HCT116 (cell line): ENCODE results near the gene PRSS35. TPM values are rescaled to one million over a fixed set of nuclear protein-coding genes. Genes with fewer than 3 reads are reported as not detected.
A peak's percentile ranks its signal among the peaks of the same experiment; 100 is the strongest.

Experiments used
- ATAC-seq: fragments of 200-7000 bp; cut with Tn5 transposase; 2 replicates; pipeline ENCODE4 v1.9.1; 2020; ENCODE audit warnings: mild to moderate bottlenecking, moderate library complexity
- BruUV-seq: library from RNA; stranded (reverse); fragments of 400-500 nt; replicated peaks from 2 replicates; lab custom pipeline; 2021; lab: Mats Ljungman, UMichigan
- CTCF ChIA-PET: fragments of 300-600 bp; sonication (Branson Sonifier 250); formaldehyde crosslinking; loops from one replicate; lab custom pipeline; 2021; ENCODE audit warnings: antibody characterized with exemption; lab: Charles Lee
- POLR2A ChIA-PET: fragments of 300-600, 350-600 bp; sonication (Branson Sonifier 250); formaldehyde crosslinking; loops from one replicate; lab custom pipeline; 2021; ENCODE audit warnings: antibody characterized with exemption; lab: Charles Lee
- RAD21 ChIA-PET, 2 experiments: fragments of 300-600 bp; sonication (Branson Sonifier 250); formaldehyde crosslinking; loops; one replicate each; lab custom pipeline; 2023; ENCODE audit warnings: low total read pairs in 2 of 2; ENCODE audit not compliant: uncharacterized antibody in 2 of 2, unreplicated experiment in 2 of 2, low non-redundant PET in 1 of 2; lab: Charles Lee
- DNase-seq: peaks from one replicate; pipeline ENCODE4 v3.0.0-alpha.2; 2010; ENCODE audit warnings: low read depth, low spot score
- H2AFZ ChIP-seq: fragments of 200-600 bp; shearing (Covaris generic), sonication (generic); 2 replicates; pipeline ENCODE4 v1.6.1; 2017; ENCODE audit warnings: low read depth, mixed run types, mixed read lengths, antibody characterized with exemption, low read length; ENCODE audit not compliant: poor library complexity, severe bottlenecking
- H3K27ac ChIP-seq: 2 replicates; pipeline ENCODE4 v1.5.1; 2012; ENCODE audit warnings: low read depth, low read length
- H3K27me3 ChIP-seq: fragments of 200-600 bp; sonication (generic); 2 replicates; pipeline ENCODE4 v1.6.1; 2016; ENCODE audit warnings: mixed run types, low read length, mixed read lengths; ENCODE audit not compliant: insufficient read depth
- H3K36me3 ChIP-seq, 2 experiments: fragments of 200-500 bp in 1 of 2; fragments of 200-600 bp in 1 of 2; sonication (Bioruptor generic) in 1 of 2; sonication (generic) in 1 of 2; 2 replicates each; pipeline versions ENCODE4 v1.5.1 to v1.6.1; 2014 to 2016; ENCODE audit warnings: low read length in 2 of 2, inconsistent platforms in 1 of 2, mixed read lengths in 1 of 2, mixed run types in 1 of 2; ENCODE audit not compliant: insufficient read depth in 2 of 2, control insufficient read depth in 1 of 2
- H3K4me1 ChIP-seq, 2 experiments: fragments of 200-600 bp in 1 of 2; sonication (generic) in 1 of 2; 2 replicates each; pipeline versions ENCODE4 v1.5.1 to v1.6.1; 2012 to 2017; ENCODE audit warnings: low read length in 2 of 2, inconsistent platforms in 1 of 2, mild to moderate bottlenecking in 1 of 2, mixed read lengths in 1 of 2, mixed run types in 1 of 2, moderate library complexity in 1 of 2; ENCODE audit not compliant: insufficient read depth in 2 of 2, control insufficient read depth in 1 of 2
- H3K4me2 ChIP-seq: fragments of 200-600 bp; sonication (generic); 2 replicates; pipeline ENCODE4 v1.6.1; 2017; ENCODE audit warnings: mixed run types, low read length, mixed read lengths
- H3K4me3 ChIP-seq, 2 experiments: fragments of 200-600 bp in 1 of 2; sonication (generic) in 1 of 2; replicated peaks in 1 of 2; 2 replicates each; pipeline ENCODE4 v1.5.1; 2011 to 2016; ENCODE audit warnings: low read length in 2 of 2, control low read depth in 1 of 2, low read depth in 1 of 2, mild to moderate bottlenecking in 1 of 2, mixed read lengths in 1 of 2, mixed run types in 1 of 2
- H3K79me2 ChIP-seq: fragments of 200-600 bp; sonication (generic); 2 replicates; pipeline ENCODE4 v1.6.1; 2017; ENCODE audit warnings: mild to moderate bottlenecking, mixed run types, low read length, moderate library complexity, mixed read lengths; ENCODE audit not compliant: insufficient read depth
- H3K9ac ChIP-seq: fragments of 200-600 bp; sonication (generic); 2 replicates; pipeline ENCODE4 v1.6.1; 2016; ENCODE audit warnings: low read length, mixed read lengths
- H3K9me2 ChIP-seq: fragments of 200-600 bp; sonication (generic), shearing (Covaris generic); 2 replicates; pipeline ENCODE4 v1.6.1; 2017; ENCODE audit warnings: mixed run types, mild to moderate bottlenecking, moderate library complexity; ENCODE audit not compliant: insufficient read depth
- H3K9me3 ChIP-seq, 2 experiments: fragments of 200-500 bp in 1 of 2; fragments of 200-600 bp in 1 of 2; sonication (Bioruptor generic) in 1 of 2; sonication (generic) in 1 of 2; 2 replicates each; pipeline ENCODE4 v1.6.1; 2014 to 2017; ENCODE audit warnings: low read length in 2 of 2, mixed read lengths in 2 of 2, inconsistent platforms in 1 of 2, low read depth in 1 of 2, mild to moderate bottlenecking in 1 of 2, mixed run types in 1 of 2, moderate library complexity in 1 of 2; ENCODE audit not compliant: control insufficient read depth in 1 of 2, insufficient read depth in 1 of 2
- H4K20me1 ChIP-seq: fragments of 200-600 bp; sonication (generic), shearing (Covaris generic); 2 replicates; pipeline ENCODE4 v1.6.1; 2017; ENCODE audit warnings: mixed run types, mild to moderate bottlenecking, moderate library complexity; ENCODE audit not compliant: insufficient read depth
- CTCF ChIP-seq, 3 experiments: fragments of 200-600 bp in 1 of 3; sonication (generic) in 1 of 3; IDR thresholded peaks in 2 of 3; conservative IDR thresholded peaks in 1 of 3; 2 replicates each; pipeline ENCODE4 v1.5.1; 2012 to 2017; ENCODE audit warnings: low read depth in 2 of 3, low read length in 2 of 3, antibody characterized with exemption in 1 of 3, borderline replicate concordance in 1 of 3, control low read depth in 1 of 3, mild to moderate bottlenecking in 1 of 3, mixed read lengths in 1 of 3, mixed run types in 1 of 3, moderate library complexity in 1 of 3; ENCODE audit not compliant: insufficient read depth in 1 of 3
- EZH2 ChIP-seq: fragments of 200-600 bp; sonication (generic); IDR thresholded peaks from 2 replicates; pipeline ENCODE4 v1.6.1; 2017; ENCODE audit warnings: antibody characterized with exemption, mixed run types
- POLR2A ChIP-seq: IDR thresholded peaks from 2 replicates; pipeline ENCODE4 v1.7.0; 2011; ENCODE audit warnings: borderline replicate concordance; ENCODE audit not compliant: insufficient read depth, insufficient read length; ENCODE audit errors: extremely low read depth
- RAD21 ChIP-seq: IDR thresholded peaks from 2 replicates; pipeline ENCODE4 v1.6.1; 2012; ENCODE audit warnings: low read depth, mild to moderate bottlenecking
- YY1 ChIP-seq: IDR thresholded peaks from 2 replicates; pipeline ENCODE4 v1.6.1; 2011; ENCODE audit warnings: low read length, low read depth, moderate library complexity, mild to moderate bottlenecking; ENCODE audit not compliant: insufficient replicate concordance; ENCODE audit errors: extremely low read depth
- ZFX ChIP-seq: fragments of 450-650 bp; IDR thresholded peaks from 2 replicates; pipeline ENCODE4 v1.6.1; 2017
- intact Hi-C: fragments of 100-400 bp; cut with micrococcal nuclease; formaldehyde crosslinking; loops from 2 replicates; pipeline ENCODE4 v1.10.0; 2022
- total RNA-seq: library from RNA; stranded (reverse); gene quantifications from one replicate; pipeline ENCODE4 v1.2.1, GENCODE V29; 2021; ENCODE audit not compliant: unreplicated experiment

The PRSS35 gene
- total RNA-seq, 1 experiment from 2014 or later = 0.37 TPM

GRCh38 chr6:83536034-83536646, 23.8 kb downstream of the PRSS35 start:
- H3K4me3 ChIP-seq = no peak overlapping the region
- no TSS peak for BruUV-seq
- ChIA-PET POLR2A (no interaction called here), RAD21 (no interaction called here), CTCF (interaction anchor here (0.6 to 1.2 kb wide), 19 partner anchors 9 to 1274 kb away, joined by 3 to 22 read pairs (median 4); partner anchors contain the start of genes DOP1A, PRSS35 and UBE3D)
- H4K20me1 ChIP-seq = no peaks in the 10 kb centered on the region
- peak overlapping the region; percentile 6 for H2AFZ ChIP-seq
- H3K27ac ChIP-seq = no peak overlapping the region
- H3K9me2 ChIP-seq = no peaks in the 10 kb centered on the region
- H3K9me3 ChIP-seq = no peaks in the 10 kb centered on the region
- H3K4me1 ChIP-seq = no peaks in the 10 kb centered on the region
- DNase-seq = peak; percentile 36
- intact Hi-C loops = no loop called here
- no peaks in the 10 kb centered on the region for H3K27me3 ChIP-seq
- no peaks in the 10 kb centered on the region for H3K36me3 ChIP-seq
- ATAC-seq = peak; percentile 85
- TF ChIP-seq RAD21 (peak; percentile 58), EZH2 (no peak), YY1 (no peak), ZFX (no peak), POLR2A (no peak), CTCF (IDR thresholded peaks at IDR 0.05 in 2 of 3, conservative IDR thresholded peaks at IDR 0.05 in 1 of 3; ENCODE audit: borderline replicate concordance in 1 of 3, insufficient read depth in 1 of 3, low read depth in 2 of 3, low read length in 2 of 3) (peak; percentile 32 to 98 (median 82); a peak in 5 of 6 replicates)
- H3K79me2 ChIP-seq = no peaks in the 10 kb centered on the region
- H3K4me2 ChIP-seq = no peak overlapping the region
- no peak overlapping the region for H3K9ac ChIP-seq
